Suppressor macrophage treated with lipopolysaccharide for 4 hours (primary cell): Measurements from ENCODE around the gene RPS4Y1.
"Not testable (repeated sequence)": the region's sequence is repeated elsewhere in the genome, so short reads cannot be mapped to it uniquely, and the experiment has no call there.

Experiments
- DNase-seq: peaks from one replicate; pipeline ENCODE4 v3.0.0-alpha.2; 2020

Gene RPS4Y1

GRCh38 chrY:2841471-2841893, at the start of gene RPS4Y1:
Gene RPS4Y1 (plus strand): TSS chrY:2841602. CDS start chrY:2841625, 23 bp downstream.
- peak; percentile 70 for DNase-seq

- DNase-seq, result no peak
These were observed 44.4 kb upstream of the RPS4Y1 start for GRCh38 chrY:2796977-2797523.

GRCh38 chrY:2797991-2798390, 43.4 kb upstream of the RPS4Y1 start:
- DNase-seq, result no peak

- DNase-seq, result peak; percentile 25
These were observed 41.2 kb upstream of the RPS4Y1 start for GRCh38 chrY:2800246-2800645.

- DNase-seq, result not testable (repeated sequence)
These were observed 24.1 kb upstream of the RPS4Y1 start for GRCh38 chrY:2817146-2817896.

- DNase-seq, result no peak
These were observed 16.9 kb upstream of the RPS4Y1 start for GRCh38 chrY:2824471-2824870.

- DNase-seq, result no peak
These were observed 12.9 kb upstream of the RPS4Y1 start for GRCh38 chrY:2828497-2828896.

- no peak for DNase-seq
These were observed 6.2 kb upstream of the RPS4Y1 start for GRCh38 chrY:2835230-2835629.

GRCh38 chrY:2837078-2837477, 4.3 kb upstream of the RPS4Y1 start:
- no peak for DNase-seq

- DNase-seq, result no peak
These were observed 3.5 kb upstream of the RPS4Y1 start for GRCh38 chrY:2837932-2838331.

- no peak for DNase-seq
These were observed 5.4 kb downstream of the RPS4Y1 start for GRCh38 chrY:2846791-2847190.

GRCh38 chrY:2848384-2848783, 7.0 kb downstream of the RPS4Y1 start:
- no peak for DNase-seq

GRCh38 chrY:2849368-2849767, 8.0 kb downstream of the RPS4Y1 start:
- no peak for DNase-seq

- no peak for DNase-seq
These were observed 12.9 kb downstream of the RPS4Y1 start for GRCh38 chrY:2854145-2854774.

- no peak for DNase-seq
These were observed 15.7 kb downstream of the RPS4Y1 start for GRCh38 chrY:2857068-2857467.

- DNase-seq, result no peak
These were observed 16.3 kb downstream of the RPS4Y1 start for GRCh38 chrY:2857686-2858085.

GRCh38 chrY:2859782-2860181, 18.4 kb downstream of the RPS4Y1 start:
- no peak for DNase-seq

- no peak for DNase-seq
These were observed 19.1 kb downstream of the RPS4Y1 start for GRCh38 chrY:2860511-2860910.

GRCh38 chrY:2866581-2866980, 25.2 kb downstream of the RPS4Y1 start:
- DNase-seq, result no peak

GRCh38 chrY:2867469-2867868, 26.1 kb downstream of the RPS4Y1 start:
- no peak for DNase-seq

GRCh38 chrY:2868035-2868607, 26.7 kb downstream of the RPS4Y1 start:
- DNase-seq, result no peak

- not testable (repeated sequence) for DNase-seq
These were observed 30.8 kb downstream of the RPS4Y1 start for GRCh38 chrY:2872234-2872633.

- no peak for DNase-seq
These were observed 32.8 kb downstream of the RPS4Y1 start for GRCh38 chrY:2874211-2874610.

- no peak for DNase-seq
These were observed 42.2 kb downstream of the RPS4Y1 start for GRCh38 chrY:2883561-2883960.
